Anterior cingulate cortex (tissue), 58 donors: Measurements from ENCODE around the gene LRP2.

Source experiments
- DNase-seq, 58 donors: peaks; one replicate each; lab custom pipeline; 2025; lab: John Stamatoyannopoulos, UW

LRP2 gene

DNA sequence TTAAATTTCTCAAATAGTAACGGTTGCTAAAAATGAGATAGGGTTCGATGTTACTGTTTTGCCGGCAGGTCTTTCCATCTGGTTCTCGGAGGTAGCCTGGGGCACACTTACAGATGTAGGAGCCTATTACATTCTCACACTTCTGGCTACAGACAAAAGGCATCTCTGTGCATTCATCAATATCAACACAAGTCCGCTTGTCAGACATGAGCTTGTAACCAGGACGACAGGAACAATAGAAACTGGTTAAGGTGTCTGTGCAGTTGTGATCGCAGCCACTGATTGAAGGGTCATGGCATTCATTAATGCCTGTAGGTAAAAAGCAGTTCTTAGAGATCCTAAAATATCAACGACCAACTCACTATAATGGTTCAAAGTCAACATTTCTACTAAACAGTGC, 176.6 kb downstream of the LRP2 start:
- peak in 5 of 58 donors; percentile 2 to 5 (median 3) for DNase-seq

DNA sequence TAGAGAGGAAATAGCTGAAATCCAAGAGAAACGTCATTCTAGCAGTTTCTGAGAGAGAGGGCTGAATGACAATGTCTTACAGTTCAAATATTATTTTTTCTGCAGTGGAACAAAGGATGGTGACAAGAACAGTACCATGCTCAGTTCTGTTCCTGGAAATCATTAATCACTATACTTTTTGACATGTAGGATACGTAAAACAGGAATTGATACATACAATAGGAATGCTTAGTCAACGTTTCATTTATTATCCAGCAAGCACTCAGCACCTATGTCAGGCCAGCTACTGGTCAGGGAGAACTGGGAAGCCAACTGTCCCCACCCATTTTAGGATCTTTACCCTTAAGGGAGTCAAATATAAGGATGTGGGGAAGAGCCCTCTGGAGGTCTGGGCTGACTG, 178.3 kb downstream of the LRP2 start:
- no peak for DNase-seq

DNA sequence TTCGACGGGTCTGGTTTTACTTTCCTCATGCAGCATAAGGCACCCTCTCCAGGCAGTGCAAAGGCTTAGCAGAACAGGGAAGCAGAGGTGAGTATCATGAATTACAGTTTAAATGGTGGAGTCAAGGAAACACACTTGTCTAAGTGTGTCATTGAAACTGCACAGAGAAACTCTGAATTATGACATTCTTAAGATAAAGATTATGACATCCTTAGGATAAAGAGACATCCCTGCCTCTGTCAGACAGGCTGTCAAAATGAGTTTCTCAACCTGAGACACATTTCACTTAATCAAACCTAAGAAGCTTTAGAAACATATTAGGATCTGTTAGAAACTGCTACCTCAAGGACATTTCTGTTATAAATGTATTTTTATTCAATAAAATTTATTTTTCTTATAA, 179.8 kb downstream of the LRP2 start:
- DNase-seq: no peak

DNA sequence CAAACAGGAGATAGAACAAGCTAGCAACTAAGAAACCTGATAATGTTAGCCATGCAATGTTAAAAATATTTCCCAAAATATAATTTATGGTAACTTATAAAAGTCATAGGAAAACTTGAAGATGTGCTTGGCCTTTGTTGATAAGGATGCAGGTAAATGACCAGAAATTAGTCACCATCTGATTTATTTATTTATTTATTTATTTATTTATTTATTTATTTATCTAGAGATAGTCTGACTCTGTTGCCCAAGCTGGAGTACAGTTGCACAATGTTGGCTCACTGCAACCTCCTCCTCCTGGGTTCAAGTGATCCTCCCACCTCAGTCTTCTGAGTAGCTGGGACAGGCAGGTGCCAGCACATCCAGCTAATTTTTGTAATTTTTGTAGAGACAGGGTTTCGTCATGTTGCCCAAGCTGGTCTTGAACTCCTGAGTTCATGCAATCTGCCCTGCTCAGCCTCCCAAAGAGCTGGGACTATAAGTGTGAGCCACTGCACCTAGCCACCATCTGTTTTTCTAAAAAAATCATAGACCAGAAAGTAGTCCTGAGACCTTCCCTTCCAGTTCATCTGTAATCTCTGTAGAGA, 183.4 kb downstream of the LRP2 start:
- no peak for DNase-seq

DNA sequence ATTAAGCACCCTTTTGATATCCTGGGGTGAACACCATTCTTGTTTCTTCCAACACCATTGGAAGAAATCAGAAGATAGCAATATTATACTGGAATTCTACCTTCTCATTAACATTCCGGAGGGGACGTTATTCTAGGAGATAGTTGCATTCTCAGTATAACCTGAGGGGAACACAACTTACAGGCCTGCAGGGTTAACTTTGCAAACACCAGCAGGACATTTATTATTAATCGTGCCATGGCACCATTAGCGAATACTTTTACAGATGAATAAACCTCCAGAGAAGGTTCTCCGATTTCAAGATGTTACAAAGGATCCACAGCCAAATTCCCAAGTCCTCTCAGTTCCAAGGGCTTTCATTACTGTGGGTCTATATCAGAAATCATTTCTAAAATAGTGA, 184.0 kb downstream of the LRP2 start:
- DNase-seq: no peak

DNA sequence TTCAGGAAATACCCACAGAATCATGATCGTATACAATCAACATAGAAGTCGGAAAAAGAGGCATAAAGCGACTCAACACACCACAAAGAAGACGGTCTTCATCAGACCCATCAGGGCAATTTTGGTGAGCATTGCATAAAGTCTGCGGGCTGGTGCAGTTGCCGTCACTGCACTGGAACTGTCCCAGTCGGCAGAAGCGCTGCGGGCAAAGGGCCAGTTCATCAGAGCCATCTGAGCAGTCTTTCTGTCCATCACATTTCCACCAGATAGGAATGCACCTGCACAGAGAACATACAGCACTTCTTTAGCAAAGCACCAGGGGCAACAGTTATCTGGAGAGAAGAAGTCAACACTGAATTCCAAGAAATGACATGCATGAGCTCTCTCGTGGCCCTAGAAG, 187.2 kb downstream of the LRP2 start:
- peak in 7 of 58 donors; percentile 0 to 29 (median 3) for DNase-seq

DNA sequence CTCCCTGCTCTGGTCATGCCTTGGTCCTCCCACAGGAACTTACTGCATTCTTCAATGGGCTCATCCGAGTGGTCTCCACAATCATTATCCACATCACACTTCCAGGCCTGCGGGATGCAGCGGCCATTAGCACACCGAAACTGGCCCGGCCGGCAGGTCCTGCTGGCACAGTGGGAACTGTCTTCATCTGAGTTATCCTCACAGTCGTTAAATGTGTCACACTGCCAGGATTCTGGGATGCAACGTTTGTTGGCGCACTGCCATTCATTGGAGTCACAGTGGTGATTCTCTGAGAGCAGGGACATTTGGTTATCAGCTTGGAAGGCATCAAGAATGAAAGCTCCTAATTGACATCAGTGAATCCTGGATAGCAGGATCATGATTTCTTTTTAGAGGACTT, 188.5 kb downstream of the LRP2 start:
- peak in 8 of 58 donors; percentile 0 to 71 (median 3) for DNase-seq

DNA sequence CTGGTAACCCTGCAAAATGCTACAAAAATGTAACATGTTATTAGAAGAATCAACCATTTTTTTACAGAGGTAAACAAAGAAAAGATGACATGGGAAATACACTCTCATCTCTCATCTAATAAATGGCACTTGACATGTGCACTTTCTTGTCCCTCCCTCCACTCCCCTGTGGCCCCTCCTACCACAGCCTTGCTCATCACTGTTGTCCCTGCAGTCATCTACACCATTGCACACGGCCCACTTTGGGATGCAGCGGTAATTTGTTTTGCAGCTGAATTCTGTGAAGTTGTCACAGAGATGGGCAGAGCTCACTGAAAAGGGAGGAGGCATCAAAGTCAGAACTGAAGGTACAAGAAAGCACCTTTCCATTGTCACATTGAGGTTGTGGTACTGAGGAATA, 189.4 kb downstream of the LRP2 start:
- no peak for DNase-seq

DNA sequence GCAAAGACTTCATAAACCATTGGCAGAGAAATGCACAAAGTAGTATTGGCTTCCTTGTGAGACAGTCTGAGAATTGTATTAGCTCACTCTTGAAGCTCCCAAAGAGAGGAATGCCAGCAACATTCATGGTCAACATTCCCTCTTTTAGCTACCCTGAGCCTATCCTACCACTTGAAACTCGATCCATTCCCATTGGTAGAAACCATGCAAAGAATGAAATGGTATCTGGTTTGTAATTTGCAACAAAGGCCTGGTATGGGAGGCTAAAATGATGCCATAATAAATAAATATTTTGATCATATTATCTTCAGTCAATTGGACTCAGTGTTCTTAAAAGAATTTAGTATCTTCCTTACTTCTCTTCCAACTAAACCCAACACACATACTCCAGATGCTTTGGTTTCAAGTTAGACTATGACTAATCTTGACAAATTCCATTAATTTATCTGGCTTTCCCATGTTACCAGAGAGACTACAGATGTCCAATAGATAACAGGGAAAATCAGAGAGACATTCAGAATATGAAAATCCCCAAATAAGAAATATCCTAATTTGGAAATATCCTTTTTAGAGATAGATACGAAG, 190.1 kb downstream of the LRP2 start:
- no peak for DNase-seq

DNA sequence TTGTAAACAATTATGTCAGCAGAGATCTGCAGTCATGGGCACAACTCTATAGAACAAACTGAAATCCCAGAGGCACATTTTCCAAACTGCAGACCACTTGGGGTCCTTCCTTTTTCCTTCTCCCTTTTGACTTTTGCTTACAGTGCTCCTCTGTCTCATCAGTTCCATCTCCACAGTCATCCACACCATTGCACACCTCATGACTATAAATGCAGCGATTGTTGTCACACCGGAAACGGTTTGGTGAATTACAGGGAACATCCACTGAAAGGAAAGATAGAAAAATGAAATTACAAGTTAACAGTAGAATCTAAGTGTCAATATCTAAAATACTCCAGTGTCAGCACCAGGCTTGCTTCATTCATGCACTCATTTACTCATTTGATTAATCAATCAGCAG, 196.5 kb downstream of the LRP2 start:
- no peak for DNase-seq

DNA sequence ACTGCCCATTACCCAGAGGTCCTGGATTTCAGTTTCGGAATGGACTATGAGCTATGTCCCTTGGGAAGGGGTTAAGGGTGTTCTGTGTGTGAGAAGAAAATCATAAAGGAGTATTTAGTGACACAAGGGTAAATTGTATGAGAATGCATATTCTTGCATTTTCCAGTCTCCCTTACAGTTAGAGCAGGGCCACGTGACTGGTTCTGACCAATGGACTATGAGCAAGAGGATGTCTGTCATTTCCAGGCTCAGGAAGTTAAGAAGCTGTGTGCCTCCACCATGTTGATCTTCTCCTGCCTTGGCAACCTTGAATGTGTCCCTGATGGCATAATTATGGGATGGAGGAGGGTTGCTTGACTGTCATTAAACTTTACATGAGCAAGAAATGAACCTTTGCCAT, 198.0 kb downstream of the LRP2 start:
- DNase-seq: no peak

DNA sequence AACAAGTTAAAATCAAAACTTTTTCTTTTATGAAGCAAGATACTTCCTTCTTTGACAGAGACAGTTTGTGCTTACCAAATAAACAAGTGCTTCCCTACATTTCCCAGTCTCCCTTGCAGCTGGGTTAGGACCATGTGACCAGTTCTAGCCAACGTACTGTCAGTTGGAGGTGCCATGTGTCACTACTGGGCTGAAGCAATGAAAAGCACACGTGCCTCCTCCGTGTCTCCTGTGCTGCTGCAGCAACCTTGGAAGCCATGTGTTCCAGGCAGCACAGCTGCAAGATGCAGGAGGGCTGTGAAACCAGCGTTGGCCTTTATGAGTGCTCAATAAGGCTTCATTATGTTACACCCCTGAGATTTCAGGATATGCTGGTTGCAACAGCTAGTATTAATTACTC, 199.7 kb downstream of the LRP2 start:
- no peak for DNase-seq

DNA sequence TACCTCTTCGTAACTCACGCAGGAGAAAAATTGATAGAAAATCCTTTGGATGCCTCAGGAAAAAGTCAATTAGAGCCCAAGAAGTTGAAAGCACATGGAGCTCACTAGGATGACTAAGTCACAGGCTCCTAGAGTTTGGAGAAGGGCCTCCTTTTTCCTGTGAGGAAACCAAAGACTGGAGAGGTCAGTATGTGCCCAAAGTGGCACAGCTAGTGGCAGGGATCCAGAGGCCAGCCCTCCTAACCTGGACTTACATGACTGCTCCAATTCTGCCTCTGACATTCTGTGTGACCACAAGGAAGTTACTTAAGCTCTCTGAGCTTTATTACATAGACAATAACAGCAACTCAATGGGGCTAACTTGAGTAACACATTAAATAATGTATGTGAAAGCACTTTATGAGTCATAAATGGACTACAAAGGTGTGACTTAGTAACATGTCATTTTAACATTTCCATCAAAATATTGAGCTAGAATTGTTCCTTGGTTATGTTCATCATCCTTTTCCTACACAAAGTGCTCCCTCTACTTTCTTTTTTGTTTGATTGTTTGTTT, 201.3 kb downstream of the LRP2 start:
- no peak for DNase-seq

DNA sequence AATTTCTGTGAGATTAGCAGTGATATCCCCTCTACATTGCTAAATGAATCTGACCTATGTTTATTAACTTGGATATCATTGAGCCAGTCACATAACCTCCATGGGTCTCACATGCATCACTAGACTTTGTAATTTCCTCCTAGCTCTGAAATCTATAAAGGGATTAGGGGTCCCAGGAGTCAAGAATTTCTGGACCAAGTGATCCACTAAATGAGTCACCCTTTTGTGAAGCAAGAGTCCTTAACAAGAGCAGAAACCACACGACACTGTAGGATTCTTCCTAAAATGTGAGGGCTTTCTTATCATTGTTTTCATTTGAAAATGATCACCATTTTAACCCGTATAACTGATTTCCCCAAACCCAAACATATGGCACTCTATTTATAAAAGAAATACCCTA, 202.6 kb downstream of the LRP2 start:
- DNase-seq: no peak

DNA sequence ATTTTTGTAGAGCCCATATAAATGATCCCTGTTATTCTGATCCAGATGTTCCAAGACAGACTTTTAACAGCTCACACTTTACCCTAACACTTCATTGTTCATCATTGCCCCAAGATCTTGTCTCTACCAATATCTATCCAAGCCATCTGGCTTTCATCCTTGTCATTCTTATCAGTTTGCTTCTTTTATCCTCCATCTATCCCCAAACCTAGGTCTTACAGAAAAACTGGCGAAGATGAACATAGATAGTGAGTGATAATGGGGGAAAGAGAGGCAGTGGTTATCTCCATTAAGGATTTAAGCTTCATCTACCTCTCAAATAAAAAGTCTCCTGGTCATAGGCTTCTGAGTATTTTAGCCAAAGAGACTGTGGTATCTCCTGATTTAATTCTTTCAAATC, 203.5 kb downstream of the LRP2 start:
- DNase-seq: no peak

DNA sequence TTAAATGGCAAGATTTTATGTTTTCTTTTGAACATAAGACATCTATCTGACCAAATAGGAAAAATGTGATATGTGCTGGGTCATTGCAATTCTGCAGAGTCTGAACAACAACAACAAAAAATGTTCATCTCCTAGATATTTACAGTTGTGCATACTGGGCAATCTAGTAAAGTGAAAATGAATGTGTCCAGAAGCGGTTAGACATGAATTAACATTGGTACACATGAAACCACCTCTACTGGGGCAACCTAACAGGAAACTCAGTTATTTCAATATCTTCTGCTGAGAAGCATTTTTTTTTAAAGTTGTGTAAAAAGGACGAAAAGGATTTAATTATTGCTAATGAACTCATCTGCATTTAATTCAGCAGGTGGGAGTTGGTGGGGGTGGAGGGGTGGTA, 216.1 kb downstream of the LRP2 start:
- no peak for DNase-seq

DNA sequence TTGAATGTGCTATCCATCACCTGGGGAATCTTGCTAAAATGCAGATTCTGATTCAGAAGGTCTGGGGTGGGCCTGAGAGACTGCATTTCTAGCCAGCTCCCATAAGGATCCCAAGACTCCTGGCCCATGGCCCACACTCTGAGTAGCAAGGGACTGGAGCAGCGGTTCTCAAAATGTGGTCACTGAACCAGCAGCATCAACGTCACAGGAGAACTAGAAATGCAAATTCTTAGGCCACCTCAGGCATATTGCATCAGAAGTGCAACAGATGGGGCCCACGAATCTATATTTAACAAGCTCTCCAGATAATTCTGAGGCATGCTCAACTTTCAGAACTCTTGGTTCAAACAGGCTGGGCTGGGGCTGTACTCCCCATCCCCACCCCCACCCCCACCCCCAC, 218.3 kb downstream of the LRP2 start:
- DNase-seq: no peak

DNA sequence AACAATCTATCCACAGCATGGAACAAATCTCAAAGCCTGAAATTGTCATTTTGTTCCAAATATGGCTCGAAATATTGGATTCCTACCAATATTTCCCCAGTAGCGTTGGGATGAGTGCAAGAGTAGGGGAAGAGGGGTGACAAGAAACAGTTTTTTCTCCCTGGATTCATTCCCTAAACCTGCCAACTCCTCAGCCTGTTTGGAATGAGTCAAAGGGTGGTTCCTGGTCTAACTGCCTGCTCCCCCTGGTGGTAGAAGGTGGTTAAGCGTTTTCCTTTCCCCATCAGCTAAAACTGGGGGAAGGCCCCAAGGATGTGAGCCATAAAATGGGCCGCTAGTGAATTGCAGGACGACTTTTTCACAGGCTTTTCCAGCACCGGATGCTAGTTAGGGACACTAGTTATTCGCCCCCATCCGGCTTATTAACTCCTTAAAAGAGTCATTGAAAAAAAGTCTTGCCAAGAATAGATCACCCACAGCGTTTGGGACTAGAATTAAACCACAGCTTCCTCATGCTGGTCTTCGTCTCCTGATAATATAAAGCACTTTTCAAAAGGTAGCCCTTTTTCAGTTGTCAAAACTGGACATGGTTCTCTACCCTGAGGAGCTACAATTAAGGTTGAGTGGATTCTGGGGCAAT, 220.5 kb downstream of the LRP2 start:
- DNase-seq: peak in 16 of 58 donors; percentile 1 to 29 (median 3)

DNA sequence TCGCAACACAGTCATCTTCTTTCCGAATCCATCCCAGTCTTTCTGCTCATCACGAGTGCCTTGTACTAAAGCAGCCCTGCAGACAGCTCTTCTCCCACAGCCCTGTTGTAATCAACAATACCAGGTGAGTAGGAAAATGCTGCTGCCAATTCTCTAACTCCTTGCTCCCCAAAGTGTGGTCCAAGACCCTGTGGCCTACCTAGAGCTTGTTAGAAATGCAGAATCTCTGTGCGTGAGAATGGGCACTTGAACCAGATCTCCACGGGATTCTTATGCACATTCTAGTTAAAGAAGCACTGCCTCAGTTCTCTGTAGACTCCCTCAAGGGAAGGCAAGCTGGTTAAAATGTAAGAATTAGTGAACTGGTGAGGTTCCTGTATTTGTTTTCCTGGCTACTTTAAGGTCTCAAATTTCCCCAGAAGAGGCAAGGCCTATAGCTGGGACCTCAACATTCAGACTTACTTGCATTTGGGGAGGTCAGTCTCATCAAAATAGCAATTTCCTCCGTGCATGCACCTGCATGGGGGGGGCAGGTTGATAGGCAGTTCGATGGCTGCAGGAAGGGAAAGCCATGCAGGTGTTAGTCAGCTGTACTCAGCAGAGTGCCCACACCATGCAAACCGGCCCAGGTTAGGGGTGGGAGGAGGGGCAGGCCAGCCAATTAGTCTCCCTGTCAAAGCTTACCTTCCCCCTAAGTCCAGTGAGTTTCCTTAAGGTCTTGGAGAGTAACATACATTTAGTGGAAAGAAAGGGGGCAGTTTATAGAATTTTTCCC, 222.2 kb downstream of the LRP2 start:
- no peak for DNase-seq

DNA sequence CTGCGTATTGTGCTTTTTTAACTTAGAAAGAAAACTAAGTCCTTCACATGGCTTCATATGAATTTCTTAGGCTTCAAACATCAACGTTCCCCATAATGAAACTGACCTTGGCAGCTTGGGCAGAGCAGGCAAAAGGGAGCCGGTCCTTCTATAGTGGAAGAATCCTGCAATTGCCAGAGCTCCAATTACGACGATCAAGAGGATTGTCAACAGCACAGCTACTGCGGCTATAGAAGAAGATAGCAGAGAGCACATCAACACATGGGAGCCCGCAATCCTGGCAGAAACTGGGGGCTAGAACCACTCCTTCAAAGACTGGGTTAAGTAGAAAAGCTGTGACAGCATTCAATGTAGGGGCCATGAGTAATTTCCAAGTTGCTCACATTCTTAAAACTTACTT, 223.2 kb downstream of the LRP2 start:
- DNase-seq: no peak

DNA sequence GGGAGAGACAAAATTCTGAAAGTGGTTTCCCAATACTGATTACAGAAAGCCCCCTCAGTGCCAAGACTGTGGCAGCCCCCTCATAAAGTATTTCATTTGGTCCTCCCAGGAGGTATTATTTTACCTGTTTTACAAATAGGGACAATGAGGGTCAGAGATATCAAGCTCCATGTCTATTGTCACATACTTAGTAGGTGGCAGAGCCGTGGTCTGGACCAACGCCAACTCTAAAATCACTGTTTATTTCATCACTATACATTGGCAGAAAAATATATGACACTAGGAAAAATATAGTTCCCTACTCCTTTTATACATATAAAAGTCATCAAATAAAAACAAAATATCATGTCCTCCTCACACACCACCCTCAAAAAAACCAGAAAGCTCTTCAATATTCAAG, 224.4 kb downstream of the LRP2 start:
- DNase-seq: no peak
